ENCODE data around the gene PDCD2L.

Gene PDCD2L

DNA sequence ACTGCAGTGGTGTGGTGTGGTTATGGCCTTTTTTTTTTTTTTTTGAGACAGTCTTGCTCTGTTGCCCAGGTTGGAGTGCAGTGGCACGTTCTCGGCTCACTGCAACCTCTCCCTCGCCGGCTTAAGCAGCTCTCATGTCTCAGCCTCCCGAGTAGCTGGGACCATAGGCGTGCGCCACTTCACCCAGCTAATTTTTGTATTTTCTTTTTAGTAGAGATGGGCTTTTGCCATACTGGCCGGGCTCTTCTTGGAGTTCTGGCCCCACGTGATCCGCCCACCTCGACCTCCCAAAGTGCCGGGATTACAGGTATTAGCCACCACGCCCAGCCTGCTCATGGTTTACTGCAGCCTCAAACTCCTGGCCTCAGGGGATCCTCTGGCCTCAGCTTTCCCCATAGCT is 7.0 kb downstream of the PDCD2L start (continued):
- TF ChIP-seq, protein P1, sequence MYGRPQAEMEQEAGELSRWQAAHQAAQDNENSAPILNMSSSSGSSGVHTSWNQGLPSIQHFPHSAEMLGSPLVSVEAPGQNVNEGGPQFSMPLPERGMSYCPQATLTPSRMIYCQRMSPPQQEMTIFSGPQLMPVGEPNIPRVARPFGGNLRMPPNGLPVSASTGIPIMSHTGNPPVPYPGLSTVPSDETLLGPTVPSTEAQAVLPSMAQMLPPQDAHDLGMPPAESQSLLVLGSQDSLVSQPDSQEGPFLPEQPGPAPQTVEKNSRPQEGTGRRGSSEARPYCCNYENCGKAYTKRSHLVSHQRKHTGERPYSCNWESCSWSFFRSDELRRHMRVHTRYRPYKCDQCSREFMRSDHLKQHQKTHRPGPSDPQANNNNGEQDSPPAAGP (tag by site-specific recombination; IDR thresholded peaks at IDR 0.05), result no peak
- no peak for TF ChIP-seq ZNF248 (tag by site-specific recombination; IDR thresholded peaks at IDR 0.05)
- no peak for TF ChIP-seq ZNF571 (tag by site-specific recombination; IDR thresholded peaks at IDR 0.05)
- no peak for TF ChIP-seq OSR2 (tag by site-specific recombination; IDR thresholded peaks at IDR 0.05)
- TF ChIP-seq ZSCAN16 (tag by site-specific recombination; IDR thresholded peaks at IDR 0.05), result no peak
- no peak for TF ChIP-seq ZNF169 (tag by site-specific recombination; IDR thresholded peaks at IDR 0.05)
- TF ChIP-seq PRDM1 (tag by site-specific recombination; IDR thresholded peaks at IDR 0.05), result no peak
- TF ChIP-seq ZNF501 (tag by site-specific recombination; IDR thresholded peaks at IDR 0.05), result no peak
- no peak for TF ChIP-seq EGR2 (tag by site-specific recombination; IDR thresholded peaks at IDR 0.05; ENCODE audit: low read depth)
- TF ChIP-seq MEIS1 (CRISPR knock-in tag; IDR thresholded peaks at IDR 0.05; ENCODE audit: borderline replicate concordance), result no peak
- TF ChIP-seq, protein P2, sequence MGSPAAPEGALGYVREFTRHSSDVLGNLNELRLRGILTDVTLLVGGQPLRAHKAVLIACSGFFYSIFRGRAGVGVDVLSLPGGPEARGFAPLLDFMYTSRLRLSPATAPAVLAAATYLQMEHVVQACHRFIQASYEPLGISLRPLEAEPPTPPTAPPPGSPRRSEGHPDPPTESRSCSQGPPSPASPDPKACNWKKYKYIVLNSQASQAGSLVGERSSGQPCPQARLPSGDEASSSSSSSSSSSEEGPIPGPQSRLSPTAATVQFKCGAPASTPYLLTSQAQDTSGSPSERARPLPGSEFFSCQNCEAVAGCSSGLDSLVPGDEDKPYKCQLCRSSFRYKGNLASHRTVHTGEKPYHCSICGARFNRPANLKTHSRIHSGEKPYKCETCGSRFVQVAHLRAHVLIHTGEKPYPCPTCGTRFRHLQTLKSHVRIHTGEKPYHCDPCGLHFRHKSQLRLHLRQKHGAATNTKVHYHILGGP (tag by site-specific recombination; IDR thresholded peaks at IDR 0.05), result no peak

- TF ChIP-seq ZNF19 (tag by site-specific recombination; IDR thresholded peaks at IDR 0.05; ENCODE audit: low read depth) (no peak), PRDM1 (tag by site-specific recombination; IDR thresholded peaks at IDR 0.05) (peak; percentile 26; the same call in 1 of the 2 replicates), WT1 (tag by site-specific recombination; IDR thresholded peaks at IDR 0.05) (no peak)
- POLR2A ChIA-PET, result no interaction called here
- Histone ChIP-seq H3K36me3 (ENCODE audit: control insufficient read depth in 2 of 2, insufficient read depth in 1 of 2, low read length in 2 of 2) (peaks cover 77 to 100% of the 10 kb centered on the region in 2 experiments), H3K9me3 (ENCODE audit: control insufficient read depth, insufficient read depth, low read depth, low read length) (no peaks in the 10 kb centered on the region; the same call in 1 of the 2 replicates), H3K27ac (ENCODE audit: extremely low read depth, low read depth, low read length) (no peak overlapping the region), H3K4me1 (ENCODE audit: control insufficient read depth, insufficient read depth, low read length) (no peaks in the 10 kb centered on the region), H3K4me3 (ENCODE audit: low read depth, low read length) (no peak overlapping the region)
- CTCF ChIA-PET, result interaction anchor here (1.1 to 1.8 kb wide), 2 partner anchors 9 to 11 kb away, joined by 4 to 7 read pairs; no protein-coding TSS in a partner anchor
These were observed 11.9 kb downstream of the PDCD2L start for GRCh38 chr19:34416021-34416545.

GRCh38 chr19:34418300-34418699 is 14.1 kb downstream of the PDCD2L start:
- CTCF ChIA-PET, result interaction anchor here (1.9 kb wide), 1 partner anchor 12 kb away, joined by 6 read pairs; no protein-coding TSS in a partner anchor
- Histone ChIP-seq H3K36me3 (ENCODE audit: control insufficient read depth in 2 of 2, insufficient read depth in 1 of 2, low read length in 2 of 2) (peaks cover 78 to 100% of the 10 kb centered on the region in 2 experiments), H3K4me1 (ENCODE audit: control insufficient read depth, insufficient read depth, low read length) (no peaks in the 10 kb centered on the region), H3K4me3 (ENCODE audit: low read depth, low read length) (no peak overlapping the region), H3K9me3 (ENCODE audit: control insufficient read depth, insufficient read depth, low read depth, low read length) (no peaks in the 10 kb centered on the region; the same call in 1 of the 2 replicates), H3K27ac (ENCODE audit: extremely low read depth, low read depth, low read length) (no peak overlapping the region)
- POLR2A ChIA-PET, result no interaction called here
- TF ChIP-seq ZNF146 (tag by site-specific recombination; IDR thresholded peaks at IDR 0.05), result peak; percentile 94
- TF ChIP-seq ZNF792 (tag by site-specific recombination; IDR thresholded peaks at IDR 0.05), result no peak

DNA sequence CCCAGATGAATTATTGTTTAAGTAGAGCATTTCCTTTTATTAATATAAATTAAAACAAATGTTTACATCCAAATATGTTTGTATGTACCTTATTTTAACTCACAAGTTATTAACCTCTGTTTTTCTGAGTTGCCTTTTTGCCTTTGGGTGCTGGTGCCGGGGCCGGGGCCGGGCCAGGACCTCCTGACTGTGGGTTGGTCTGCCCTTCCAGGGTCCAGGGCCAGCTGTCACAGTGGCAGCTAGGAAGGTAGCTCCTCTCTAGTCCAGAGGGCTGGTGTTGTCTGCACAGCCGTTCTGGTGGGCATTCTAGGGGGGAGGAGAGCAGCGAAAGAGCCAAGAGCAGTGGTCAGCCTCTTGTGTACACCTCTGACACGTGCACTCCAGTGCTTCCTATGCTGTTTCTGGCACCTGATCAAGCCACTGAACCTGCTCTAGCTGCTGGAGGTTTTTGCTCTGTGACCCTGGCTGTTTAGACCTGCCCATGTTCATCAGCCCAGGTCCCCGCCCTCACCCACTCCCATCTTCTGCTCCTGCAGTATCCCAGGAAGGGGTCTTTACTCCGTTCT is 22.0 kb downstream of the PDCD2L start:
- POLR2A ChIA-PET, result interaction anchor here (0.6 to 1.2 kb wide), 3 partner anchors 13 to 651 kb away, joined by 3 to 4 read pairs (median 3); no protein-coding TSS in a partner anchor
- peaks cover 54 to 76% of the 10 kb centered on the region in 2 experiments for H3K36me3 ChIP-seq (ENCODE audit: control insufficient read depth in 2 of 2, insufficient read depth in 1 of 2, low read length in 2 of 2)
- H3K27ac ChIP-seq (ENCODE audit: extremely low read depth, low read depth, low read length), result no peak overlapping the region; the same call in 1 of the 2 replicates
- TF ChIP-seq BCL11A (tag by site-specific recombination; IDR thresholded peaks at IDR 0.05; ENCODE audit: low read depth), result 0 out of 2 replicates have a peak, but pooled peaks have one; percentile 39
- no peak for TF ChIP-seq ZNF335 (tag by site-specific recombination; conservative IDR thresholded peaks at IDR 0.05)
- peak; percentile 24; the same call in 1 of the 2 replicates for TF ChIP-seq WT1 (tag by site-specific recombination; IDR thresholded peaks at IDR 0.05)
- TF ChIP-seq, protein P3, sequence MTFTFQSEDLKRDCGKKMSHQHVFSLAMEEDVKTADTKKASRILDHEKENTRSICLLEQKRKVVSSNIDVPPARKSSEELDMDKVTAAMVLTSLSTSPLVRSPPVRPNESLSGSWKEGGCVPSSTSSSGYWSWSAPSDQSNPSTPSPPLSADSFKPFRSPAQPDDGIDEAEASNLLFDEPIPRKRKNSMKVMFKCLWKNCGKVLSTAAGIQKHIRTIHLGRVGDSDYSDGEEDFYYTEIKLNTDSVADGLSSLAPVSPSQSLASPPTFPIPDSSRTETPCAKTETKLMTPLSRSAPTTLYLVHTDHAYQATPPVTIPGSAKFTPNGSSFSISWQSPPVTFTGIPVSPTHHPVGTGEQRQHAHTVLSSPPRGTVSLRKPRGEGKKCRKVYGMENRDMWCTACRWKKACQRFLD (tag by site-specific recombination; IDR thresholded peaks at IDR 0.05), result no peak
- TF ChIP-seq ZNF341 (tag by site-specific recombination; IDR thresholded peaks at IDR 0.05; ENCODE audit: low read depth), result peak; percentile 34; the same call in 1 of the 2 replicates
- TF ChIP-seq ZBTB20 (tag by site-specific recombination; IDR thresholded peaks at IDR 0.05), result peak; percentile 89
- peaks cover 23% of the 10 kb centered on the region for H3K4me1 ChIP-seq (ENCODE audit: control insufficient read depth, insufficient read depth, low read length)
- CTCF ChIA-PET, result interaction anchor here (0.6 to 1.2 kb wide), 5 partner anchors 9 to 1311 kb away, joined by 3 to 7 read pairs (median 4); no protein-coding TSS in a partner anchor
- H3K9me3 ChIP-seq (ENCODE audit: control insufficient read depth, insufficient read depth, low read depth, low read length), result no peaks in the 10 kb centered on the region; the same call in none of the 2 replicates
- no peak overlapping the region for H3K4me3 ChIP-seq (ENCODE audit: low read depth, low read length)
